GM18519 (cell line): Measurements from ENCODE around the gene SLC17A4.

ENCODE experiments used
- ATAC-seq: cut with Tn5 transposase; IDR thresholded peaks from one replicate; pipeline ENCODE4 v1.9.1; 2021; ENCODE audit warnings: mild to moderate bottlenecking, moderate library complexity; ENCODE audit not compliant: unreplicated experiment, low FRiP score

SLC17A4 gene

DNA sequence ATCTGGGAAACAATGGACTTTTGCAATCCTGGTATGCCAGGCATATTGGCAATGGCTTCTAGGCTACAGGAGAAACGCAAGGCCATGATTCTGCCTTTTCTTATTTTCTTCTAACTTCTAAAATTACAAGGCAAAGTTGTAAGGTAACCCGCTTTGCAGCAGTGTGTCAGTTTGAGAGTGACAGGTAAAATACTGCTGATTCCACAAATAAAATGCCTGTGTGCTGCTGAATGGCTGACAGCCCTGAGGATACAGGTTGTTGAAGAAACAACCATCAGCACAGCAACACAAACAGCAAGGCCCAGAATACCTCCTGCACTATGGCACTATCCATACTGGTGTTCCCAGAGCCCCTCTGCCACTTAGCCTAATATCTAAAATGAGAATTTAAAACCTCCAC, 40.2 kb downstream of the SLC17A4 start:
- ATAC-seq = no peak

DNA sequence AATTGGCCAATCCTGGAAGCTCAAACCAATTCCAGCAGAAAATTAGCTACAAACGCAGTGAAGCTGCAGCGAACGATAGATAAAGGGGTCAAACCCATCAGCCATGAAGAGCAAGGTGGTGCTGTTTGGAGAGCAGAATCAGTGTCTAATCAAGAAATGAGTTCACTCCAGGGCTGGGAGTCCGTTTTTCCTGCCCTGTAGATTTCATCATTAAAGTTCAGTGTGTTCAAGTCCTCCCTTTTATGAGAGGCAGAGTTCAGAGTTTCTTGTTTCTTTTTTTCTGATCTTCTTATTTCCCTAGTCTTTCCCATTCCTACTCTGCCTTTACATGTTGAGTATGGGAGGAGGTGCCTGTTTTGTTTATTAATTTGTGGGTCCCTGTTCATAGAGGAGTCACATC, 46.9 kb downstream of the SLC17A4 start:
- no peak for ATAC-seq

DNA sequence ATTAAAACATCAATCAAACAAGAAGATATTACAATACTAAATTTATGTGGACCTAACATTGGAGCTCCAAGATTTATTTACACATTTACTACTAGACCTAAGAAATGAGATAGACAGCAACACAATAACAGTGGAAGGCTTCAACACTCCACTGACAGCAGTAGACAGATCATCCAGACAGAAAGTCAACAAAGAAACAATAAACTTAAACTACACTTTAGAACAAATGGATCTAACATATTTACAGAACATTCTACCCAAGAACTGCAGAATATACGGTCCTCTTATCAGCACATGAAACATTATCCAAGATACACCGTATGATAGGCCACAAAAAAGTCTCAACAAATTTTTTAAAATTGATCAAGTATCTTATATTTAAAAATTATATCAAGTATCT, 50.3 kb downstream of the SLC17A4 start:
- no peak for ATAC-seq

DNA sequence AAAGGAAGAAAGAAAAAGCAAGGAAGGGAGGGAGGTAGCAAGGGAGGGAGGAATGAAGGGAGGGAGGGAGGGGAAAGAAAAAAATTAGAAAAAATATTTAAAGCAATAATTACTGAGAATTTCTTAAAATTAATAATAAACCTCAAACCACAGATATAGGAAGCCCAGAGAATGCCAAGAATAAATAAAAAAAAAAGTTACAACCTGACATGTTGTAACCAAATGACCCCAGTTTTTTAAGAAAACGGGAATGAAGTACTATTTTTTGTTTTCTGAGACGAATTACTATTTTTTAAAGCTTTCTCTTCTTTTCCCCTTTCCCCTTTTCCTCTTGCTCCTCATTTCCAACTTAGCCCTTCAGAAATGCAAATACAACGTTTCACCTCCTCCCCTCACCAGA, 60.7 kb downstream of the SLC17A4 start:
- no peak for ATAC-seq

DNA sequence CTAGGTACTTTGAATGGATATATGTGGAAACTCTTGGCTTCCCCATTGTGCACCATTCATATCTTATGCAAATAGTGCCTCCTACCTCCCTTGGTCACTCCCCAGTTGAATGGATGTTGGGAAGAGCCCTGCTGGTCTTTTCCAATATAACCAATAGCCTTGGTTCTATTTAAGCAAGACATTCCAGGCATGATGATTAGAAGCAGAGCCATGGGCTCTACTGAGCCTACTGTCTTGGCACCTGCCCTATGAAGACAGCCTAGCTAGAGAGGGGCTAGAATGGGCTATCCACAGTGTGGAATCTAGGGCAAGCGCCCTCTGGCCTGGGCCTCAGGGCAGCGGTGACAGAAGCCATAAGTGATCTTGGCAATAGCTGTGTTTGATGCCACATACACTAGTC, 61.7 kb downstream of the SLC17A4 start:
- ATAC-seq = no peak

DNA sequence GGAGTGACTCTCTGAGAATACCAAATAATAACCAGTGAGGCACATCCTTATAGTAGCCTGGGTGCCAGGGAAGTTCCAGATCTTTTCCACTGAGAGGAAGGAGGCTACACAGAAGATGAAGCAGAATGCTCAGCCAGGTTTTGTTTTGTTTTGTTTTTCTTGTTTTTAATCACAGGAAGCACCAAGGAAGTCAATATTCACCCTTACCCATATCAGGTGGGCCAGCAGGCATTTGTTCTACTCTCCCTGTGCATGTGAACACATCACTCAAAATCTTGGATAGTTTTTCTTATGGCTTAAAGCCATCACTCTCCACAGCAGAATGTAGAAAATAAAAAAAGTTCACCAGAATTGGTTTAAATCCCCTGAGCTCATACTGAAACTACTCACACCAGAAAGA, 66.8 kb downstream of the SLC17A4 start:
- no peak for ATAC-seq

DNA sequence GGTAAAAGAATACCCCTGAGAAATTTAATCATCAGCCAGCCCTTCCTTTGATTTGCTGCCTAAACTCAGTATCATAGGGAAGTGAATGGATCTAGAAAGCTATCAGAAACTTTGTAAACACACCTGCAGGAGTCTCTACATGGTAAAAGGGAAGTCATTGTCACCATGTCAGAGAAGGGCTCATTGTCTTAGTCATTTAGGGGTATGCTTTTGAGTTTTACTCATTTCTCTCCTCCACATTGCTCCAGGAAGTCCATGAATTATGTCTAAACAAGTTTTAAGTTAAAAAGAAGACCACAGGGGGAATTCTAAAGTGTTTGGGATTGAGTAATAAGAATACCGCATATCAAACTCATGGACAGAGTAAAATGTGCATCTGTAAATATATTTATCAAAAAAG, 74.8 kb downstream of the SLC17A4 start:
- no peak for ATAC-seq

DNA sequence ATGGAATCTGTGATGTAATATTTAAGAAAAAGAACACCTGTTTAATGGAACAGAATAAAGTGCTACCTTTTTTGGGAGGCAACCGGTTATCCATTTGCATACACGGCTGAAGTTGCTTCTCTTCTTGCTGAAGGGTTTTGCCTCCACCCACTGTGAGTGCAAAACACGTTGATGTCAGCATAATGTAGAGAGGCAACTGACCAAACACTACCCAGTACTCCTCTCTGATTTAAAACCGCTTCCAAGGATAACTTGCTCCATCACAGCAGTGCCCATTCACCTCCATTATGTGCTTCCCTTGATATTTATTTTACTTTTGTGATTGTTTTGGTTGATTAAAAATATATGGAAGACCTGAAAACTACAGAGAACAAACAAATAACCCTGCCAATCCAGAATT, 75.9 kb downstream of the SLC17A4 start:
- ATAC-seq = no peak
